Activated CD4-positive, alpha-beta memory T cell treated with anti-CD3 and anti-CD28 coated beads, Interleukin-2, amount 10 ng/mL, durations not matched to agents 7 days and 5 days (primary cell): ENCODE measurements around the gene SLC13A4. TPM values are rescaled to one million over a fixed set of nuclear protein-coding genes. Genes with fewer than 3 reads are reported as not detected.
A peak's percentile ranks its signal among the peaks of the same experiment; 100 is the strongest.
"Not testable (repeated sequence)": the region's sequence is repeated elsewhere in the genome, so short reads cannot be mapped to it uniquely, and the experiment has no call there.

Experiments
- CTCF ChIA-PET: fragments of 350-600 bp; sonication (Branson Sonifier 250); formaldehyde crosslinking; loops from one replicate; lab custom pipeline; 2021; ENCODE audit warnings: antibody characterized with exemption, inconsistent platforms; lab: Charles Lee
- POLR2A ChIA-PET: fragments of 350-600 bp; sonication (Branson Sonifier 250); formaldehyde crosslinking; loops from one replicate; lab custom pipeline; 2021; ENCODE audit warnings: antibody characterized with exemption; lab: Charles Lee
- DNase-seq: peaks from one replicate; pipeline ENCODE4 v3.0.0-alpha.2; 2020
- H3K27ac Mint-ChIP-seq: one replicate; pipeline ENCODE4 v1.8.0; 2021; ENCODE audit warnings: mild to moderate bottlenecking, mixed read lengths
- H3K27me3 Mint-ChIP-seq: one replicate; pipeline ENCODE4 v1.8.0; 2021; ENCODE audit warnings: mixed read lengths
- H3K36me3 Mint-ChIP-seq: one replicate; pipeline ENCODE4 v1.8.0; 2021; ENCODE audit warnings: low read depth, mixed read lengths
- H3K4me1 Mint-ChIP-seq: one replicate; pipeline ENCODE4 v1.8.0; 2021; ENCODE audit warnings: mixed read lengths
- H3K4me3 Mint-ChIP-seq: one replicate; pipeline ENCODE4 v1.8.0; 2021; ENCODE audit warnings: mild to moderate bottlenecking, mixed read lengths
- H3K9me3 Mint-ChIP-seq: one replicate; pipeline ENCODE4 v1.8.0; 2021; ENCODE audit warnings: mixed read lengths
- total RNA-seq, 2 experiments: library from RNA; stranded (reverse); gene quantifications; one replicate each; pipeline ENCODE4 v1.2.3, GENCODE V29; 2021

The SLC13A4 gene
- total RNA-seq, 2 experiments from 2014 or later: not detected

DNA sequence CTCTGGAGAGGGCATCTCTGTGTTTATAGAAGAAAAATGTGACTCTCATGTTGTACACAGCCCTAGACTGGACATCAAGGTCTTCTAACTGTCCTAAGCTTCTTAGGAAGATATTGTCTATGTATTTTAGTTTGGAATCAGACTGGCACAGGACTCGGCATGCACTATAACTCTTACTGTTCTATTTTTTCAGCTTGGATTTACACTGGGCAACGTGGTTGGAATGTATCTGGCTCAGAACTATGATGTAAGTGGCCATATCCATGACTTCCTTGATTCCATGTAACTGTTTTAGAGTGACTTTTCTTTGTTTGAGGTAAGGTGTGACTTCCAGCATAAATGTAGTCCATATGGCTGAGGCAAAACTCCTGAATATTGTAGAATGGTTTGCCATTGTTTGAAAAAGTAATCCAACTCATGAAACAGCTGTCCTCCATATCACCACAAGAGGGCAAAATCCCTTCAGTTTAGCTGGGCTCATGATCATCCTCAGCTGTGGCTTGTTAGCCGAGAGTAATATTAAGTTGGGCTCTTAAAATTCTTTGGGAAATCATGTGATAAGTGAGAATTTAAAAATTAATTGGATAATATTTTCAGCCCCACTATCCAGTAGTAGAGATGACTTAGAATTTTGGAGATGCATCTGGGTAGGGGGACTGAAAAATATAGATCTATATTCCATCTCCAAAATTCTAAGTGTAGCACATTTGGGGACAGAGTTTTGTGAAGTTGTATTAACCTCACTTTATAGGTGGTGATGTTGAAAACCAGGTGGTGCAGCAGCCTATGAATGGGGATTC is 55.2 kb downstream of the SLC13A4 start:
- H3K4me1 Mint-ChIP-seq: peaks cover 3% of the 10 kb centered on the region
- ChIA-PET CTCF (interaction anchor here (0.7 to 3.4 kb wide), 17 partner anchors 8 to 393 kb away, joined by 3 to 26 read pairs (median 4); partner anchors contain the start of gene STMP1), POLR2A (interaction anchor here (7.6 kb wide), 1 partner anchor 10 kb away, joined by 45 read pairs; the partner anchor contains the start of gene STMP1)
- no peaks in the 10 kb centered on the region for H3K27me3 Mint-ChIP-seq
- no peak overlapping the region for H3K4me3 Mint-ChIP-seq
- DNase-seq: no peak
- no peaks in the 10 kb centered on the region for H3K9me3 Mint-ChIP-seq
- H3K36me3 Mint-ChIP-seq: peaks cover 22% of the 10 kb centered on the region
- no peak overlapping the region for H3K27ac Mint-ChIP-seq

GRCh38 chr7:135670179-135670578 is 57.8 kb downstream of the SLC13A4 start:
- CTCF ChIA-PET: interaction anchor here (0.6 to 3.4 kb wide), 8 partner anchors 8 to 396 kb away, joined by 3 to 26 read pairs (median 5); partner anchors contain the start of gene STMP1

DNA sequence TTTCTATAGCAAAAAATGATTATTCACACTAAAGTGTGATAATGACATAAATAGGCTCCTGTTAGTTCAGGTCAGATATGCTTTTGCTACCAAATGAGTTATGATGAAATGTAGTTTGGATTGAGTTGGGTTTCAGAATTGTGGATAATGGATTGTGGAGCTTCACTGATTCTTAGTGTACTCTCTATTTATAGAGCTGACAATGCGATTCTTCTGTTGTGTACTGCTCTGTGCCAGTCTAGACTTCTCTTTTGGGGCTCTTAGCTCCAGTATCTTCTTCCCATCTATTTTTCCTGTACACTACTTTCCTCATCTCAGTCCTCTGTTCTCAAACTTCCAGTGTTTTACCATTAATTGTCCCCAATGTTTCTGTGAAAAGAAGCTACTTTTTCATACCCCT is 58.2 kb downstream of the SLC13A4 start:
- CTCF ChIA-PET: interaction anchor here (1.1 kb wide), 1 partner anchor 25 kb away, joined by 5 read pairs; no protein-coding TSS in a partner anchor
- Mint-ChIP-seq H3K9me3 (no peaks in the 10 kb centered on the region), H3K27ac (no peak overlapping the region), H3K36me3 (peaks cover 21% of the 10 kb centered on the region), H3K27me3 (no peaks in the 10 kb centered on the region), H3K4me1 (peaks cover 16% of the 10 kb centered on the region), H3K4me3 (no peak overlapping the region)
- DNase-seq: no peak
- POLR2A ChIA-PET: no interaction called here

More at GRCh38 chr7:135670179-135670578, 57.8 kb downstream of the SLC13A4 start:
- POLR2A ChIA-PET: interaction anchor here (7.6 kb wide), 1 partner anchor 7 kb away, joined by 45 read pairs; the partner anchor contains the start of gene STMP1
- no peak for DNase-seq
- Mint-ChIP-seq H3K27me3 (no peaks in the 10 kb centered on the region), H3K36me3 (peaks cover 21% of the 10 kb centered on the region), H3K4me1 (peaks cover 13% of the 10 kb centered on the region), H3K9me3 (no peaks in the 10 kb centered on the region), H3K27ac (no peak overlapping the region), H3K4me3 (no peak overlapping the region)

DNA sequence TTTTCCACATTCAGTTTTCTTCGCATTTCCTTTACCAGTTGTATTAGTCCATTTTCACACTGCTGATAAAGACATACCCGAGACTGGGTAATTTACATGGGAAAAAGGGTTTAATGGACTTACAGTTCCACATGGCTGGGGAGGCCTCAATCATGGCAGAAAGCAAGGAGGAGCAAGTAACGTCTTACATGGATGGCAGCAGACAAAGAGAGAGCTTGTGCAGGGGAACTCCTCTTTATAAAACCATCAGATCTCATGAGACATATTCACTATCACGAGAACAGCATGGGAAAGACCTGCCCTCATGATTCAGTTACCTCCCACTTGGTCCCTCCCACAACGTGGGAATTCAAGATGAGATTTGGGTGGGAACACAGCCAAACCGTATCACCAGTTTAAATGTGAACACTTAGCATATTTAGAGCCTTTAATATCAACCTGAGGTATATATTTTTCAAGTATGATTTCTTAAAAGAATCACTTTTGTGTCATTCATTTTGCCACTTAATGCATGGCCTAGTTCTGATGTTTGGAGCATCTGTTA is 59.1 kb downstream of the SLC13A4 start:
- H3K27ac Mint-ChIP-seq, H3K27me3 Mint-ChIP-seq, H3K4me3 Mint-ChIP-seq, H3K9me3 Mint-ChIP-seq, POLR2A ChIA-PET, CTCF ChIA-PET, DNase-seq: not testable (repeated sequence)
- peaks cover 16% of the 10 kb centered on the region for H3K36me3 Mint-ChIP-seq
- H3K4me1 Mint-ChIP-seq: peaks cover 22% of the 10 kb centered on the region

- CTCF ChIA-PET: interaction anchor here (2.2 kb wide), 1 partner anchor 9 kb away, joined by 8 read pairs; no protein-coding TSS in a partner anchor
- H3K27me3 Mint-ChIP-seq, DNase-seq, H3K27ac Mint-ChIP-seq, H3K4me3 Mint-ChIP-seq, POLR2A ChIA-PET, H3K9me3 Mint-ChIP-seq: not testable (repeated sequence)
- peaks cover 29% of the 10 kb centered on the region for H3K4me1 Mint-ChIP-seq
- peaks cover 10% of the 10 kb centered on the region for H3K36me3 Mint-ChIP-seq
Measured at GRCh38 chr7:135667626-135668025, 60.4 kb downstream of the SLC13A4 start.

DNA sequence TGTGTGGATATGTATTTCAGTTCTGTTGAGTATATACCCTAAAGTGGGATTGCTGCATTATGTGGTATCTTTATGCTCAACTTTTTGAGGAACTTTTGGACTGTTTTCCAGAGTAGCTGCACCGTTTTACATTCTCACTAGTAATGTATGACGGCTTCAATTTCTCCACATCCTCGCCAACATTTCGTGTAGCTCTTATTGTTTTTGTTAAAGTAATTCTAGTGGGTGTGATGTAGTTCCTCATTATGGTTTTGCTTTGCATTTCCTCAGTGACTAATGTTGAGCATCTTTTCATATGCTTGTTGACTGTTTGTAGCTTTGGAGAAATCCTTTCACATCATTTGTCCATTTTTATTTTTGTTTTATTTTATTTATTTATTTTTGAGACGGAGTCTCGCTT is 61.1 kb downstream of the SLC13A4 start:
- Mint-ChIP-seq H3K4me3 (no peak overlapping the region), H3K4me1 (peaks cover 33% of the 10 kb centered on the region), H3K9me3 (no peaks in the 10 kb centered on the region), H3K36me3 (peaks cover 10% of the 10 kb centered on the region), H3K27me3 (no peaks in the 10 kb centered on the region), H3K27ac (no peak overlapping the region)
- POLR2A ChIA-PET: no interaction called here
- CTCF ChIA-PET: interaction anchor here (1.0 to 2.2 kb wide), 2 partner anchors 9 to 393 kb away, joined by 3 to 8 read pairs; no protein-coding TSS in a partner anchor
- no peak for DNase-seq

GRCh38 chr7:135666156-135666555 is 61.8 kb downstream of the SLC13A4 start:
- peaks cover 10% of the 10 kb centered on the region for H3K36me3 Mint-ChIP-seq
- no peaks in the 10 kb centered on the region for H3K27me3 Mint-ChIP-seq
- H3K27ac Mint-ChIP-seq: no peak overlapping the region
- no peak for DNase-seq
- POLR2A ChIA-PET: no interaction called here
- no peaks in the 10 kb centered on the region for H3K9me3 Mint-ChIP-seq
- CTCF ChIA-PET: interaction anchor here (0.8 to 1.2 kb wide), 3 partner anchors 9 to 392 kb away, joined by 3 to 9 read pairs (median 3); no protein-coding TSS in a partner anchor
- H3K4me1 Mint-ChIP-seq: peaks cover 40% of the 10 kb centered on the region
- H3K4me3 Mint-ChIP-seq: no peak overlapping the region

- no peaks in the 10 kb centered on the region for H3K9me3 Mint-ChIP-seq
- DNase-seq: no peak
- ChIA-PET POLR2A (interaction anchor here (4.2 kb wide), 1 partner anchor 9 kb away, joined by 45 read pairs; no protein-coding TSS in a partner anchor), CTCF (interaction anchor here (1.0 to 1.2 kb wide), 2 partner anchors 10 to 47 kb away, joined by 3 to 9 read pairs; no protein-coding TSS in a partner anchor)
- H3K36me3 Mint-ChIP-seq: peaks cover 10% of the 10 kb centered on the region
- H3K4me1 Mint-ChIP-seq: peaks cover 42% of the 10 kb centered on the region
- H3K27ac Mint-ChIP-seq: no peak overlapping the region
- H3K27me3 Mint-ChIP-seq: no peaks in the 10 kb centered on the region
- H3K4me3 Mint-ChIP-seq: no peak overlapping the region
Measured at GRCh38 chr7:135665042-135665441, 62.9 kb downstream of the SLC13A4 start.

GRCh38 chr7:135664046-135664589 is 63.9 kb downstream of the SLC13A4 start:
- no peak for DNase-seq
- CTCF ChIA-PET: interaction anchor here (0.6 to 1.0 kb wide), 7 partner anchors 9 to 769 kb away, joined by 3 to 5 read pairs (median 4); no protein-coding TSS in a partner anchor
- Mint-ChIP-seq H3K27me3 (no peaks in the 10 kb centered on the region), H3K27ac (peak overlapping the region; percentile 9), H3K36me3 (peaks cover 10% of the 10 kb centered on the region), H3K9me3 (no peaks in the 10 kb centered on the region), H3K4me1 (peaks cover 42% of the 10 kb centered on the region), H3K4me3 (peak overlapping the region; percentile 63)
- POLR2A ChIA-PET: interaction anchor here (4.2 kb wide), 1 partner anchor 10 kb away, joined by 45 read pairs; no protein-coding TSS in a partner anchor

GRCh38 chr7:135662373-135663114 is 65.4 kb downstream of the SLC13A4 start, which contains the start of gene STMP1:
STMP1 (plus strand) TSS chr7:135662514.
- H3K27me3 Mint-ChIP-seq: no peaks in the 10 kb centered on the region
- peak within 1 kb of the TSS; percentile 85 for H3K4me3 Mint-ChIP-seq
- peak within 1 kb of the TSS; percentile 69 for H3K27ac Mint-ChIP-seq
- peaks cover 37% of the 10 kb centered on the region for H3K4me1 Mint-ChIP-seq
- DNase-seq: peak; percentile 96
- ChIA-PET CTCF (interaction anchor here (0.5 to 3.6 kb wide), 18 partner anchors 9 to 388 kb away, joined by 3 to 29 read pairs (median 3); no protein-coding TSS in a partner anchor), POLR2A (interaction anchor here (0.5 to 4.2 kb wide), 13 partner anchors 11 to 1203 kb away, joined by 3 to 45 read pairs (median 4); partner anchors contain the start of genes CNOT4 and TMEM140)
- H3K9me3 Mint-ChIP-seq: no peaks in the 10 kb centered on the region
- peaks cover 3% of the 10 kb centered on the region for H3K36me3 Mint-ChIP-seq

DNA sequence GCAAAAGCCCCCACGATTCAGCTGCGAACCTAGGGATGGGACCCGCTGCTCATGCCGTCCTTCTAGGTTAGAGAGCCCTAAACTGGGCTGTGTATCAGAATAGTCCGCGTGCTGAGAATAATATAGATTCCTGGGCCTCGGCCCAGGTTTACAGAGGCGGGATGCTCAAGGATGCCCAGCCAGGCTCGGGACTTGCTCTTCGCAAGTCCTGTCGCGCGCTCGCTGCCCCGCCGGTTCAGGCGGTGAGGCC is 65.9 kb downstream of the SLC13A4 start:
- H3K27me3 Mint-ChIP-seq: no peaks in the 10 kb centered on the region
- POLR2A ChIA-PET: interaction anchor here (0.7 to 4.2 kb wide), 8 partner anchors 12 to 1202 kb away, joined by 3 to 45 read pairs (median 4); partner anchors contain the start of genes CNOT4 and TMEM140

More for the DNA sequence above, 65.9 kb downstream of the SLC13A4 start:
- Mint-ChIP-seq H3K27ac (peak overlapping the region; percentile 69), H3K4me1 (peaks cover 37% of the 10 kb centered on the region), H3K4me3 (peak overlapping the region; percentile 85), H3K9me3 (no peaks in the 10 kb centered on the region), H3K36me3 (peaks cover 3% of the 10 kb centered on the region)
- CTCF ChIA-PET: interaction anchor here (0.9 to 3.6 kb wide), 12 partner anchors 9 to 388 kb away, joined by 3 to 29 read pairs (median 4); no protein-coding TSS in a partner anchor
- no peak for DNase-seq
